Breast epithelium (tissue), 4 donors: ENCODE results near the gene TMSB4X. TPM values are rescaled to one million over a fixed set of nuclear protein-coding genes. Genes with fewer than 3 reads are reported as not detected.

Source experiments
- DNase-seq, 2 donors: peaks; one replicate each; pipeline ENCODE4 v3.0.0-alpha.2; 2019; ENCODE audit warnings: low spot score in 2 of 2
- H3K27ac ChIP-seq, 2 donors: fragments of 200-600 bp; sonication (generic) in 1 of 2; one replicate each; pipeline ENCODE4 v1.5.1; 2016 to 2019; ENCODE audit warnings: mild to moderate bottlenecking in 1 of 2
- H3K27me3 ChIP-seq, 2 donors: fragments of 200-600 bp; sonication (generic) in 1 of 2; one replicate each; pipeline versions ENCODE4 v1.5.1 to v1.6.0; 2017 to 2019; ENCODE audit warnings: control low read depth in 1 of 2, mild to moderate bottlenecking in 1 of 2
- H3K36me3 ChIP-seq: fragments of 200-600 bp; one replicate; pipeline ENCODE4 v1.5.1; 2019
- H3K4me1 ChIP-seq, 2 donors: fragments of 200-600 bp; sonication (generic); one replicate each; pipeline ENCODE4 v1.5.1; 2016 to 2019; ENCODE audit warnings: control low read depth in 1 of 2
- H3K4me3 ChIP-seq, 3 donors: fragments of 200-600 bp; sonication (generic); 1 replicate in 2 of 3; 2 replicates in 1 of 3; pipeline ENCODE4 v1.5.1; 2016 to 2019; ENCODE audit warnings: mild to moderate bottlenecking in 3 of 3, moderate library complexity in 2 of 3
- H3K9me3 ChIP-seq, 2 donors: fragments of 200-600 bp; sonication (generic) in 1 of 2; one replicate each; pipeline ENCODE4 v1.5.1; 2016 to 2019; ENCODE audit warnings: control low read depth in 1 of 2
- CTCF ChIP-seq, 3 donors: fragments of 450-650 bp; IDR thresholded peaks; one replicate each; pipeline ENCODE4 v1.5.1; 2016 to 2017; ENCODE audit warnings: antibody characterized with exemption in 3 of 3, mild to moderate bottlenecking in 3 of 3, moderate library complexity in 3 of 3
- POLR2A ChIP-seq: fragments of 450-650 bp; IDR thresholded peaks from one replicate; pipeline ENCODE4 v1.6.1; 2016; ENCODE audit warnings: antibody characterized with exemption, mild to moderate bottlenecking, moderate library complexity
- POLR2AphosphoS5 ChIP-seq, 3 donors: sonication (generic); formaldehyde crosslinking; IDR thresholded peaks; one replicate each; pipeline ENCODE4 v1.6.1; 2017; ENCODE audit warnings: antibody characterized with exemption in 3 of 3
- intact Hi-C: fragments of 100-400 bp; cut with DNase I; formaldehyde crosslinking; loops from one replicate; pipeline ENCODE4 v1.15.1; 2023; ENCODE audit warnings: low total_unique reads
- total RNA-seq, 3 donors: library from RNA; depleted of rRNA; stranded (reverse); fragments of >200 nt; gene quantifications; one replicate each; pipeline ENCODE4 v1.1.0, GENCODE V29; 2016

Gene TMSB4X
- total RNA-seq, 3 donors from 2014 or later: 1,496 to 5,389 (median 3,453) TPM

- peaks cover 0 to 37% of the 10 kb centered on the region in 2 donors for H3K27me3 ChIP-seq
- H3K9me3 ChIP-seq: no peaks in the 10 kb centered on the region
- H3K4me1 ChIP-seq: no peaks in the 10 kb centered on the region
- intact Hi-C loops: no loop called here
- TF ChIP-seq CTCF (IDR thresholded peaks at IDR 0.05) (no peak), POLR2AphosphoS5 (IDR thresholded peaks at IDR 0.05) (no peak), POLR2A (no peak)
- H3K36me3 ChIP-seq: no peaks in the 10 kb centered on the region
- no peak overlapping the region for H3K4me3 ChIP-seq
- DNase-seq: no peak
- no peak overlapping the region for H3K27ac ChIP-seq
Measured at GRCh38 chrX:13001097-13001496, 26.2 kb downstream of the TMSB4X start.

- Histone ChIP-seq H3K9me3 (no peaks in the 10 kb centered on the region), H3K4me1 (no peaks in the 10 kb centered on the region), H3K4me3 (no peak overlapping the region), H3K36me3 (no peaks in the 10 kb centered on the region), H3K27ac (no peak overlapping the region), H3K27me3 (peaks cover 0 to 39% of the 10 kb centered on the region in 2 donors)
- intact Hi-C loops: no loop called here
- no peak for TF ChIP-seq POLR2AphosphoS5 (IDR thresholded peaks at IDR 0.05)
- TF ChIP-seq POLR2A: no peak
- no peak for TF ChIP-seq CTCF (IDR thresholded peaks at IDR 0.05)
- no peak for DNase-seq
Measured at GRCh38 chrX:13001961-13002671, 27.2 kb downstream of the TMSB4X start.

- H3K36me3 ChIP-seq: no peaks in the 10 kb centered on the region
- peaks cover 0 to 4% of the 10 kb centered on the region in 2 donors for H3K4me1 ChIP-seq
- peaks cover 0 to 45% of the 10 kb centered on the region in 2 donors for H3K27me3 ChIP-seq
- no peak overlapping the region for H3K4me3 ChIP-seq
- intact Hi-C loops: no loop called here
- H3K9me3 ChIP-seq: no peaks in the 10 kb centered on the region
- H3K27ac ChIP-seq: no peak overlapping the region
- TF ChIP-seq POLR2AphosphoS5 (IDR thresholded peaks at IDR 0.05) (no peak), CTCF (IDR thresholded peaks at IDR 0.05) (no peak), POLR2A (no peak)
- no peak for DNase-seq
Measured at GRCh38 chrX:13005661-13006473, 31.0 kb downstream of the TMSB4X start.

GRCh38 chrX:13007519-13008188 is 32.7 kb downstream of the TMSB4X start:
- Histone ChIP-seq H3K9me3 (no peaks in the 10 kb centered on the region), H3K27me3 (peaks cover 0 to 44% of the 10 kb centered on the region in 2 donors), H3K4me1 (peaks cover 0 to 4% of the 10 kb centered on the region in 2 donors), H3K4me3 (no peak overlapping the region), H3K36me3 (no peaks in the 10 kb centered on the region), H3K27ac (no peak overlapping the region)
- DNase-seq: no peak
- no peak for TF ChIP-seq POLR2A
- no peak for TF ChIP-seq POLR2AphosphoS5 (IDR thresholded peaks at IDR 0.05)
- TF ChIP-seq CTCF (IDR thresholded peaks at IDR 0.05): no peak
- intact Hi-C loops: no loop called here
